Type B pancreatic cell (in vitro differentiated cells): ENCODE data around the gene THSD4. TPM values are rescaled to one million over a fixed set of nuclear protein-coding genes. Genes with fewer than 3 reads are reported as not detected.

ENCODE experiments used
- DNase-seq: peaks from one replicate; pipeline ENCODE4 v3.0.0; 2021; ENCODE audit warnings: mixed read lengths; ENCODE audit not compliant: unreplicated experiment; ENCODE audit errors: extremely low spot score
- H3K27ac Mint-ChIP-seq: 2 replicates; pipeline ENCODE4 v1.8.0; 2021; ENCODE audit warnings: mild to moderate bottlenecking, mixed read lengths
- H3K27me3 Mint-ChIP-seq: 2 replicates; pipeline ENCODE4 v1.8.0; 2021; ENCODE audit warnings: mixed read lengths
- H3K36me3 Mint-ChIP-seq: 2 replicates; pipeline ENCODE4 v1.8.0; 2021; ENCODE audit warnings: mixed read lengths
- H3K4me1 Mint-ChIP-seq: one replicate; pipeline ENCODE4 v1.8.0; 2021; ENCODE audit warnings: mixed read lengths; ENCODE audit not compliant: unreplicated experiment
- H3K4me3 Mint-ChIP-seq: 2 replicates; pipeline ENCODE4 v1.8.0; 2021; ENCODE audit warnings: mild to moderate bottlenecking, mixed read lengths
- H3K9me3 Mint-ChIP-seq: 2 replicates; pipeline ENCODE4 v1.8.0; 2021; ENCODE audit warnings: mixed read lengths
- total RNA-seq: library from RNA; stranded (reverse); gene quantifications from 2 replicates; pipeline ENCODE4 v1.2.1, GENCODE V29; 2021; ENCODE audit warnings: low replicate concordance
- TF ChIP-seq, protein P1 (sequence below): fragments of 200-600 bp; sonication (generic); conservative IDR thresholded peaks from 2 replicates; pipeline ENCODE4 v1.5.0; 2021; ENCODE audit warnings: antibody characterized with exemption, mild to moderate bottlenecking

Gene THSD4
- total RNA-seq, 1 donor from 2014 or later = 43.3 TPM

DNA sequence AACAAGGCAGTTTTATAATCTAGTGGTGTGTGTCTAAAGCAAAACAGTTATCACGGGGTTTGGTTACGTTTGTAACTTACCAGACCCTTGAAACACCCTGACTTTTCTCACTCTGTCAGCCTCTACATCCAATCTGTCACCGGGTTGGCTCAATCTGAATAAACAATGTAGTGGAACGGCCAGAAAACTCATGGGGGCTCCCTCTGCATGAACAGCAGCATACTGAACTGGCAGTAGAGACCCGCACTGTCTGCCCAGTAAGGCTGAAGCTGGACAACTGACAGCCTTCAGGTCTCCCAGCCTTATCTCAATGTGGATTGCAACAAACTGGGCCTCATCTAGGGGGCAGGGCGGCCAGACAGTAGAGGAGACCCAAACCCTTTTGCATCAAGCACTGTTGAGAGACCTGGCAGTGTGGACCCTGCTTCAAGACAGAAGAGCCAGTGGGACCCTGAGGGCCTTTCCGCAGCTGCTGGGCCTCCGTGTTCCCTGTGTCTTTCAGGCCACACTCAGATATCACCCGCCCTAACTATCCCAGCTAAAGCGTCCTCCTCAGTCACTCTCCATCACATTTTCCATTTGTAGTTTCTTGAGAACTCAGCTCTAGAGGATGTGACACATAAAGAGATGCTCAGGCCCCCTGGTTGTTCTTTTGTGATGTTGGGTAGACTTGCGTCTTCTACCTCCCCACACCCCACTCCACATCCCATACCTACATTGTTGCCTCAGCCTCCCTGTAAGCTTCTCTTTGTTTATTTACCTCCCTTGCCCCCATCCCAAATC is 513.9 kb downstream of the THSD4 start:
- Mint-ChIP-seq H3K27me3 (no peaks in the 10 kb centered on the region), H3K4me1 (peaks cover 12% of the 10 kb centered on the region), H3K9me3 (peaks cover 4% of the 10 kb centered on the region), H3K4me3 (peak overlapping the region; percentile 5), H3K36me3 (peaks cover 3% of the 10 kb centered on the region), H3K27ac (no peak overlapping the region)
- TF ChIP-seq, protein P1, sequence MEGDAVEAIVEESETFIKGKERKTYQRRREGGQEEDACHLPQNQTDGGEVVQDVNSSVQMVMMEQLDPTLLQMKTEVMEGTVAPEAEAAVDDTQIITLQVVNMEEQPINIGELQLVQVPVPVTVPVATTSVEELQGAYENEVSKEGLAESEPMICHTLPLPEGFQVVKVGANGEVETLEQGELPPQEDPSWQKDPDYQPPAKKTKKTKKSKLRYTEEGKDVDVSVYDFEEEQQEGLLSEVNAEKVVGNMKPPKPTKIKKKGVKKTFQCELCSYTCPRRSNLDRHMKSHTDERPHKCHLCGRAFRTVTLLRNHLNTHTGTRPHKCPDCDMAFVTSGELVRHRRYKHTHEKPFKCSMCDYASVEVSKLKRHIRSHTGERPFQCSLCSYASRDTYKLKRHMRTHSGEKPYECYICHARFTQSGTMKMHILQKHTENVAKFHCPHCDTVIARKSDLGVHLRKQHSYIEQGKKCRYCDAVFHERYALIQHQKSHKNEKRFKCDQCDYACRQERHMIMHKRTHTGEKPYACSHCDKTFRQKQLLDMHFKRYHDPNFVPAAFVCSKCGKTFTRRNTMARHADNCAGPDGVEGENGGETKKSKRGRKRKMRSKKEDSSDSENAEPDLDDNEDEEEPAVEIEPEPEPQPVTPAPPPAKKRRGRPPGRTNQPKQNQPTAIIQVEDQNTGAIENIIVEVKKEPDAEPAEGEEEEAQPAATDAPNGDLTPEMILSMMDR = no peak
- DNase-seq = no peak

GRCh38 chr15:71629781-71630474 is 514.7 kb downstream of the THSD4 start:
- no peak for DNase-seq
- Mint-ChIP-seq H3K36me3 (no peaks in the 10 kb centered on the region), H3K9me3 (no peaks in the 10 kb centered on the region), H3K4me3 (peak overlapping the region; percentile 5), H3K4me1 (peaks cover 19% of the 10 kb centered on the region), H3K27me3 (no peaks in the 10 kb centered on the region), H3K27ac (no peak overlapping the region)
- TF ChIP-seq, protein P1 = no peak

DNA sequence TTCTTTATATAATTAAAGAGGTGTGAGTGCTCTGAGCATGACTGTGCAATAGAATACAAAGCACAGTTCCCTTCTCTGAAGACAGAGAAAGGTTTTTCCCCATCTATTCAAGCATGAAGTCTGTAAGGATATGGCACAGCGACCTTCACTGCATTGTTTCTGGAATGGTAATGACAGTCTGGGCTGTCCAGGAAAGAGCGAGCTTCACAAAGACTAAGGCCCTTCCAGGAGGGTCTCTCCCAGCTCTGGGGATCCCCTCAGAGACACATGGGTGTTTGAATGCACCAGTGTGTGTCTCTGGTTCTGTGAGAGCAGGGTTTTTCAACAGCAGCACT is 515.2 kb downstream of the THSD4 start:
- no peak overlapping the region for H3K4me3 Mint-ChIP-seq
- no peaks in the 10 kb centered on the region for H3K36me3 Mint-ChIP-seq
- no peak for DNase-seq
- H3K27ac Mint-ChIP-seq = no peak overlapping the region
- H3K27me3 Mint-ChIP-seq = no peaks in the 10 kb centered on the region
- H3K9me3 Mint-ChIP-seq = no peaks in the 10 kb centered on the region
- H3K4me1 Mint-ChIP-seq = peaks cover 24% of the 10 kb centered on the region
- TF ChIP-seq, protein P1 = no peak

DNA sequence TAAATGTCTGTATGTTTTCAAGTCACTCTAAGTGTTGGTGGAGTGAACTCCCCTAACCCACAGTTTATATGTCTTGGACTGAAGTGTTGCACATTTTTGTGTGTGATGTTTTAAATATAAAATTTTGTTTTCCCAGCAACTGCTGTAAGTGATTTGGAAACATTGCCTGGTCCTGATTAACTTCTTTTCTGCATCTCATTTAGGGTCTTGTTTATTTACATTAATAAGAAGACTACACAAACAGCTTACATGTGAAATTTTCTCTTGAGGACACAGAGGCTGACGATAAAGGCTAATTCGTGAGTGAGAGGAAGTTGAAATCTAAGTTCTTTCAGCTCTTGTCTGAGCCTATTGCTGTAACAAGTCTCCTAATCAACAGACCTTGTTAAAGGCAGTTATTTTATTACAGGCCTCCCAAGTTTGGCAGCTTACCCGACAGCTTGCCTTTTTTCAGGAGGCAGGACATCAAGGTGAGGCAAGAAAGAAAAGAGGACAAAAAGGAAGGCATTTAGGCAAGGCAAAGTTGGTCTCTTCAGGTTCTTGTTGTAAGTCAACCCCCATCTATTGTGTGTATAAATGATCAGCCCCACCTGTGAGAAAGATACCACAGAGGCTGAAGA is 517.4 kb downstream of the THSD4 start:
- Mint-ChIP-seq H3K27me3 (no peaks in the 10 kb centered on the region), H3K36me3 (no peaks in the 10 kb centered on the region), H3K4me3 (no peak overlapping the region), H3K4me1 (peaks cover 29% of the 10 kb centered on the region), H3K27ac (no peak overlapping the region), H3K9me3 (no peaks in the 10 kb centered on the region)
- TF ChIP-seq, protein P1 = no peak
- no peak for DNase-seq

DNA sequence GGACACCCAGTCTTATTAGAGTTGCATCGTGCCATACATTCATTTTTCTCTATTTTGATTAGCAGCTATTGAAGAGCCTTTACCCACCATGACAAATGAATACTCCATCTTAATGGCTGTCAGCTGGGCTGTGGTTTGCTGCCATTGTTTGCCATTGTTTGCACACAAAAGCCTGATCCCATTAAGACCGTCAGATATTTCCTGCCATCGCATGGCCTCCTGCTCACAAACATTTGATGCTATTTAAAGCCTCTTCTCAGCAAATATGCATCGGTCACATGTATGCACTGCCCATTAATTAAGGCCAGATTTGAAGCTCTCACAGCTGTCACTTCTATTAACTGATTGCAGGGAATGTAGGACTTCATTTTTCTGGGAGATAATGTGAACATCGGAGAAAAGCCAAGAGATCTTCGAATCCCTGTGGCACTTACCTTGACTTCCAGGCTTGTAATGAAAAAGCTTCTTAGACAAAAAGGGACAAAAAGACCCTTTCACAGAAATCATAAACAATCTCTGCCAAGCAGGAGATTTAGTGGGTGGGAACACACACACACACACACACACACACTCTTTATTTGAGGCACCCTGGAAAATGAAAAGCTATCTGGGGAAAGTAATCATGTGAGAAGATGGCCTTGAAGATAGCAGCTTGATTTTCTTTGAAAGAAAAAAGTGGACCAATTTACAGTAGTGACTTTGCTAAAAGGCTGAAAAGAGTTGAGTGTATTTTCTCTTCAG is 519.7 kb downstream of the THSD4 start:
- H3K4me3 Mint-ChIP-seq = no peak overlapping the region
- TF ChIP-seq, protein P1 = no peak

More for the DNA sequence above, 519.7 kb downstream of the THSD4 start:
- DNase-seq = no peak
- no peaks in the 10 kb centered on the region for H3K36me3 Mint-ChIP-seq
- peaks cover 22% of the 10 kb centered on the region for H3K4me1 Mint-ChIP-seq
- no peaks in the 10 kb centered on the region for H3K9me3 Mint-ChIP-seq
- no peaks in the 10 kb centered on the region for H3K27me3 Mint-ChIP-seq
- H3K27ac Mint-ChIP-seq = peak overlapping the region; percentile 21
